ENCODE measurements around the gene SNTA1.

DNA sequence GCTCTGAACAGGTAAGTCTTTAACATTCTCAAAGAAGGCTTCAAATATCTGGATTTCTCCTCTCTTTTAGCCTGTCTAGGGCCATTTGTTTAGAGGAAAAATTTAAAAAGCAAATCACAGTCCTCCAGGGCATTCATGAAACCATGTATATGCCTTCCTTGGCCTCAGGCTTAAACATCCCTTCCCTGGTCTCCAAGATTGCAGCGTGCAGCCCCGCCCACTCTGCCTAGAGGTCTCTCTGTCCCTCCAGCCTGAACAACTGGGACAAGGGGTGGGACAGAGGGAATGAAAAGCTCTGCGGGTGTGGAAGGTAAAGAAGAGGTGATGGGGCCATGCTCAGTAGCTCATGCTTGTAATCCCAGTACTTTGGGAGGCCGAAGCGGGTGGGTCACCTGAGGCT, 36.5 kb upstream of the SNTA1 start:
- no peak for TF ChIP-seq POLR2A (IDR thresholded peaks at IDR 0.05)
- TF ChIP-seq, protein P1, sequence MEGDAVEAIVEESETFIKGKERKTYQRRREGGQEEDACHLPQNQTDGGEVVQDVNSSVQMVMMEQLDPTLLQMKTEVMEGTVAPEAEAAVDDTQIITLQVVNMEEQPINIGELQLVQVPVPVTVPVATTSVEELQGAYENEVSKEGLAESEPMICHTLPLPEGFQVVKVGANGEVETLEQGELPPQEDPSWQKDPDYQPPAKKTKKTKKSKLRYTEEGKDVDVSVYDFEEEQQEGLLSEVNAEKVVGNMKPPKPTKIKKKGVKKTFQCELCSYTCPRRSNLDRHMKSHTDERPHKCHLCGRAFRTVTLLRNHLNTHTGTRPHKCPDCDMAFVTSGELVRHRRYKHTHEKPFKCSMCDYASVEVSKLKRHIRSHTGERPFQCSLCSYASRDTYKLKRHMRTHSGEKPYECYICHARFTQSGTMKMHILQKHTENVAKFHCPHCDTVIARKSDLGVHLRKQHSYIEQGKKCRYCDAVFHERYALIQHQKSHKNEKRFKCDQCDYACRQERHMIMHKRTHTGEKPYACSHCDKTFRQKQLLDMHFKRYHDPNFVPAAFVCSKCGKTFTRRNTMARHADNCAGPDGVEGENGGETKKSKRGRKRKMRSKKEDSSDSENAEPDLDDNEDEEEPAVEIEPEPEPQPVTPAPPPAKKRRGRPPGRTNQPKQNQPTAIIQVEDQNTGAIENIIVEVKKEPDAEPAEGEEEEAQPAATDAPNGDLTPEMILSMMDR (IDR thresholded peaks at IDR 0.05 in 4 of 5, conservative IDR thresholded peaks at IDR 0.05 in 1 of 5), result no peak
